NB4 (cell line): Measurements from ENCODE around the gene GALK1.

ENCODE experiments used
- DNase-seq: peaks from one replicate; pipeline ENCODE4 v3.0.0; 2010; ENCODE audit warnings: low read depth
- H3K4me3 ChIP-seq: one replicate; pipeline ENCODE4 v1.5.1; 2011; ENCODE audit warnings: mild to moderate bottlenecking, low read depth, low read length, moderate library complexity
- MYC ChIP-seq: IDR thresholded peaks from 2 replicates; pipeline ENCODE4 v1.6.1; 2011; ENCODE audit warnings: low read depth, low read length
- POLR2A ChIP-seq: IDR thresholded peaks from 2 replicates; pipeline ENCODE4 v1.6.1; 2011; ENCODE audit warnings: mild to moderate bottlenecking; ENCODE audit not compliant: insufficient read length; ENCODE audit errors: extremely low read depth
- TF ChIP-seq, protein P1 (sequence below): IDR thresholded peaks from 2 replicates; pipeline ENCODE4 v1.6.1; 2011; ENCODE audit warnings: low read depth, low read length
- TF ChIP-seq, protein P2 (sequence below): IDR thresholded peaks from one replicate; pipeline ENCODE4 v1.5.1; 2012; ENCODE audit warnings: low read depth, low read length

Gene GALK1

DNA sequence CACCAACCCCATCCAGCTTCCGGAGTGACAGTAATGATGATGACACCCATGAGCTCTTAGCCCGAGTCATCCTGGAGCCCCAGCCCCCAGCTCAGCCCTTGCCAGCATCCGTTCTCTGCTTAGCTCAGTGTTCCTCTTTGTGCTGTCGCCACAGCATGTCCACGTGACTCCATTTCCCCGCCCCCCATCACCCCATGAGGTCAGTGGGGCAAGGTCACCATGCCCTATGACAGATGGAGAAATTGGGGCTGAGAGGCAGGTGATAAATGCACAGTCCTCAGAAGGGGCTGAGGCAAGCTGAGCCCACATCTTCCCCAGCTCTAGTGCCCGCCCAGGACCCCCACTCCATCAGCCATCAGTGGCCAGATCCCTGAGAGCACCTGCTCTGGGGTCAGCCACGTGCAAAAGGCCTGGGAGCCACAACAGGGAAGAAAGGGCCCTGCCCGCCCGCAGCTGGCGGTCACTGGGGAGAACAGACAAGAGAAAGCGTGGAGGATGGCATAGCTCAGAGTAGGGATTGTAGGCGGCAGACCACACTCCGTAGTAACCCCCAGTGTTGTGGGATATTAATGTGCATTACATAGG lies 26.7 kb downstream of the GALK1 start:
- TF ChIP-seq MYC (peak; percentile 89), POLR2A (no peak)
- TF ChIP-seq, protein P1, sequence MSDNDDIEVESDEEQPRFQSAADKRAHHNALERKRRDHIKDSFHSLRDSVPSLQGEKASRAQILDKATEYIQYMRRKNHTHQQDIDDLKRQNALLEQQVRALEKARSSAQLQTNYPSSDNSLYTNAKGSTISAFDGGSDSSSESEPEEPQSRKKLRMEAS: peak; percentile 99
- TF ChIP-seq, protein P2, sequence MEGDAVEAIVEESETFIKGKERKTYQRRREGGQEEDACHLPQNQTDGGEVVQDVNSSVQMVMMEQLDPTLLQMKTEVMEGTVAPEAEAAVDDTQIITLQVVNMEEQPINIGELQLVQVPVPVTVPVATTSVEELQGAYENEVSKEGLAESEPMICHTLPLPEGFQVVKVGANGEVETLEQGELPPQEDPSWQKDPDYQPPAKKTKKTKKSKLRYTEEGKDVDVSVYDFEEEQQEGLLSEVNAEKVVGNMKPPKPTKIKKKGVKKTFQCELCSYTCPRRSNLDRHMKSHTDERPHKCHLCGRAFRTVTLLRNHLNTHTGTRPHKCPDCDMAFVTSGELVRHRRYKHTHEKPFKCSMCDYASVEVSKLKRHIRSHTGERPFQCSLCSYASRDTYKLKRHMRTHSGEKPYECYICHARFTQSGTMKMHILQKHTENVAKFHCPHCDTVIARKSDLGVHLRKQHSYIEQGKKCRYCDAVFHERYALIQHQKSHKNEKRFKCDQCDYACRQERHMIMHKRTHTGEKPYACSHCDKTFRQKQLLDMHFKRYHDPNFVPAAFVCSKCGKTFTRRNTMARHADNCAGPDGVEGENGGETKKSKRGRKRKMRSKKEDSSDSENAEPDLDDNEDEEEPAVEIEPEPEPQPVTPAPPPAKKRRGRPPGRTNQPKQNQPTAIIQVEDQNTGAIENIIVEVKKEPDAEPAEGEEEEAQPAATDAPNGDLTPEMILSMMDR: no peak
- peak; percentile 92 for DNase-seq
- H3K4me3 ChIP-seq: no peak overlapping the region

DNA sequence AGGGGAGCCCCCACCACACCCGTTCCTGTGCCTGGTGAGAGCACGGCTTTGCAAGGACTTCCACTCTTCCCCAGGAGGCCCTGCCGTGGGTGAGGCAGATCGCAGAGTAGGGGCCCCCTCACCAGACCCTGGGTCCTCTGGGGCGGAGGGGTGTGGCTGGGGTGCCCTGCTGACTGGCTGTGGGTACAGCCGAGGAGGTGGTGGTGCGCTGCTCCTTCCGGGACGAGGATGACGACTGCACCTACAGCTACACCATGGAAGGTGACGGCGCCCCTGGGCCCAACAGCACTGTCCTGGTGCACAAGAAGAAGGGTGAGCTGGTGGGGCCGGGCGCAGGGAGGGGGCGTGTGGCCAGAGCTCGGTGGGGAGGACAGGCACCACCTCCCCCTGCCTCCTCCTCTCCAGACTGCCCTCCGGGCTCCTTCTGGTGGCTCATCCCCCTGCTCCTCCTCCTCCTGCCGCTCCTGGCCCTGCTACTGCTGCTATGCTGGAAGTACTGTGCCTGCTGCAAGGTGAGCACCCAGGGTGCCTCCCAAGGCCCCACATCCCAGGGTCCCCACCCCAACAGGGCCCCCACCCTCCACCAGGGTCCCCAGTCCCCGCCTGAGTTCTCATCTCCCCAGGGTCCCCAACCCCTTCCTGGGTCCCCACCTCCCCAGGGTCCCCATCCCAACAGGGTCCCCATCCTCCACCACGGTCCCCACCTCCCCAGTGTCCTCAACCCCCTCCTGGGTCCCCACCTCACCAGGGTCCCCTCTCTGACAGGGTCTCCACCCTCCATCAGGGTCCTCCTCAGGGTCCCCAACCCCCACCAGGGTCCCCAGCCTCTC lies 27.6 kb downstream of the GALK1 start:
- DNase-seq: no peak

DNA sequence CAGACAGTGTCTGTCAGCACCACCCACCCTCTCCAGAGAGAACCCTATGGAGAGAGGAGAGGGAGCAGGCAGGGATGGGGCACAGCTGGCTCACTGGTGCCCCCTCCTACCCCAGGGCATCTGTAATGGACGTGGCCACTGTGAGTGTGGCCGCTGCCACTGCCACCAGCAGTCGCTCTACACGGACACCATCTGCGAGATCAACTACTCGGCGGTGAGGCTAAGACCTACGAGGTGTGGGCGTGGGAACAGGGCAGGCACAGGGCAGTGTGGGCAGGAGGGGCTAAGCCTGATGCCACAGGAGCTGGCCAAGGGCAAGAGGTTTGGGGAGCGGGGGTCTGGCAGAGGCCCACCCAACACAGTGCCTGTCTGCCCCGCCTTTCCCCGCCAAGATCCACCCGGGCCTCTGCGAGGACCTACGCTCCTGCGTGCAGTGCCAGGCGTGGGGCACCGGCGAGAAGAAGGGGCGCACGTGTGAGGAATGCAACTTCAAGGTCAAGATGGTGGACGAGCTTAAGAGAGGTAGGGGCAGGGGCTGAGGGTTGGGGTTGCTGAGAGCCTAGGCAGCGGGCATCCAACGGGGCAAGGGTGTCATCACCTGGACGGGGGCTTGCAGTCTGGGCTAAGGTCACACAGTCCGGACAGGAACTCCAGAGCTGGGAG lies 28.7 kb downstream of the GALK1 start:
- no peak for TF ChIP-seq MYC
- no peak for TF ChIP-seq POLR2A
- TF ChIP-seq, protein P1: no peak
- TF ChIP-seq, protein P2: no peak
- no peak overlapping the region for H3K4me3 ChIP-seq
- DNase-seq: no peak

More for the DNA sequence above, 27.6 kb downstream of the GALK1 start:
- TF ChIP-seq, protein P1: no peak
- TF ChIP-seq POLR2A (no peak), MYC (no peak)
- TF ChIP-seq, protein P2: no peak
- H3K4me3 ChIP-seq: no peak overlapping the region

DNA sequence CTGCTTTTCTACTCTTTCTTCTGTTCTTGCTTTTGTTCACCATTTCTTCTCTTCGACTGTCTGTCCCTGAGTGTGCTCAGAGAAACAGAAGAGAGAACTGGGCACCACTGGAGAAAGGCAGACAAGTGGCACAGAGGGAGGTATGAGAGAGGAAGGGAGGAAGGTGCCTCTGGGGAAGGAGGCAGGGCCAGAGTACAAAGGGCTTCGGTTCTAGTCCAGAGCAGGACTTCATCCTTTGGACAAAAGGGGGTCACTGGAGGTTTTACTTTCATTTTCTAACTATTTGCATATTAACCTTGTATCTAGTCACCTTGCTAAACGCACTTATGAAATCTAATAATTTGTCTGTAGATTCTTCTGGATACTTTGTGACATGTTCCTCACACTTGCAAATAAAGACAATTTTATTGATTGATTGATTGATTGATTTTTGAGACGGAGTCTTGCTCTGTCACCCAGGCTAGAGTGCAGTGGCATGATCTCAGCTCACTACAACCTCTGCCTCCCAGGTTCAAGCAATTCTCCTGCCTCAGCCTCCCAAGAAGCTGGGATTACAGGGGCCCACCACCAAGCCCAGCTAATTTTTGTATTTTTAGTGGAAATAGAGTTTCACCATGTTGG lies 30.2 kb downstream of the GALK1 start:
- H3K4me3 ChIP-seq: no peak overlapping the region
- no peak for DNase-seq
- TF ChIP-seq, protein P1: no peak
- TF ChIP-seq POLR2A: no peak
- TF ChIP-seq, protein P2: no peak
- TF ChIP-seq MYC: no peak

DNA sequence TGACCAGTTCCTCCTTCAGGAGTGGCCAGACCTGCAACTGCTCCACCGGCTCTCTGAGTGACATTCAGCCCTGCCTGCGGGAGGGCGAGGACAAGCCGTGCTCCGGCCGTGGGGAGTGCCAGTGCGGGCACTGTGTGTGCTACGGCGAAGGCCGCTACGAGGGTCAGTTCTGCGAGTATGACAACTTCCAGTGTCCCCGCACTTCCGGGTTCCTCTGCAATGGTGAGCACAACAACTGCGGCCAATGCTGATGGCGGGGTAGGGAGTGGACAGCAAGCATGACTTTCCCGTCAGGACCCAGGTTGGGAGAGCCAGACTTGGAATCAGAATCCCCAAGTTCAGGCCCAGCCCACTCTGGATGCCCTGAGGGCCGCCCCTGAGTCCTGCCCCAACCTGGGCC lies 31.5 kb downstream of the GALK1 start:
- H3K4me3 ChIP-seq: no peak overlapping the region
- DNase-seq: no peak
- no peak for TF ChIP-seq POLR2A
- TF ChIP-seq, protein P2: no peak
- TF ChIP-seq, protein P1: no peak
- TF ChIP-seq MYC: no peak
